Upper lobe of left lung (tissue), 6 donors: ENCODE results near the gene DNAH17. TPM values are rescaled to one million over a fixed set of nuclear protein-coding genes. Genes with fewer than 3 reads are reported as not detected.

ENCODE experiments used
- ATAC-seq, 2 donors: fragments of 200-7000 bp; cut with Tn5 transposase; one replicate each; pipeline ENCODE4 v1.9.1; 2022; ENCODE audit warnings: mild to moderate bottlenecking in 2 of 2, moderate library complexity in 2 of 2; ENCODE audit not compliant: low FRiP score in 2 of 2
- DNase-seq, 2 donors: peaks; one replicate each; pipeline ENCODE4 v3.0.0-alpha.2; 2019 to 2020
- H3K27ac ChIP-seq, 4 donors: fragments of 200-600 bp; sonication (generic); one replicate each; pipeline ENCODE4 v1.5.1; 2016 to 2019
- H3K27me3 ChIP-seq, 4 donors: fragments of 200-600 bp; sonication (generic); one replicate each; pipeline ENCODE4 v1.5.1; 2017 to 2019
- H3K36me3 ChIP-seq, 4 donors: fragments of 200-600 bp; sonication (generic); one replicate each; pipeline ENCODE4 v1.5.1; 2016 to 2019
- H3K4me1 ChIP-seq, 4 donors: fragments of 200-600 bp; sonication (generic); one replicate each; pipeline ENCODE4 v1.5.1; 2018 to 2019
- H3K4me3 ChIP-seq, 4 donors: fragments of 200-600 bp; sonication (generic); one replicate each; pipeline ENCODE4 v1.5.1; 2017 to 2019; ENCODE audit warnings: mild to moderate bottlenecking in 2 of 4, moderate library complexity in 1 of 4
- H3K9me3 ChIP-seq, 4 donors: fragments of 200-600 bp; sonication (generic); one replicate each; pipeline ENCODE4 v1.5.1; 2018 to 2019
- CTCF ChIP-seq, 6 experiments: fragments of 450-650 bp in 4 of 6; fragments of 200-600 bp in 2 of 6; sonication (generic) in 2 of 6; IDR thresholded peaks; one replicate each; pipeline ENCODE4 v1.5.1; 2016 to 2019; ENCODE audit warnings: antibody characterized with exemption in 6 of 6
- EP300 ChIP-seq, 4 donors: sonication (generic); formaldehyde crosslinking; IDR thresholded peaks; one replicate each; pipeline ENCODE4 v1.5.1; 2017; ENCODE audit warnings: antibody characterized with exemption in 4 of 4, control low read depth in 2 of 4
- POLR2A ChIP-seq, 4 donors: fragments of 450-650 bp; IDR thresholded peaks; one replicate each; pipeline ENCODE4 v1.5.1; 2016 to 2017; ENCODE audit warnings: antibody characterized with exemption in 4 of 4, mild to moderate bottlenecking in 2 of 4
- POLR2AphosphoS5 ChIP-seq, 2 donors: sonication (generic); formaldehyde crosslinking; IDR thresholded peaks; one replicate each; pipeline ENCODE4 v1.5.1; 2017; ENCODE audit warnings: antibody characterized with exemption in 2 of 2
- WGBS, 2 donors: methylation state at CpG; one replicate each; pipeline ENCODE4 v1.1.5; 2017 to 2018; 5-methylcytosine and 5-hydroxymethylcytosine counted together
- total RNA-seq, 6 donors: library from RNA; depleted of rRNA in 4 of 6; stranded (reverse); fragments of >200 nt in 4 of 6; gene quantifications; one replicate each; pipeline versions ENCODE4 v1.1.0 to v1.2.1, GENCODE V29; 2016 to 2021
- donor health status: DM: no; HTN: no; CAD: no; lungs with moderate emphysema.
- donor health status: DM: no; HTN: yes; CAD: no; lungs with severe emphysema.

The DNAH17 gene
- total RNA-seq, 6 donors from 2014 or later: 2.0 to 21.0 (median 3.7) TPM

- no peak for TF ChIP-seq POLR2AphosphoS5 (IDR thresholded peaks at IDR 0.05)
- TF ChIP-seq POLR2A (IDR thresholded peaks at IDR 0.05): no peak
- no peak for TF ChIP-seq CTCF (IDR thresholded peaks at IDR 0.05)
- TF ChIP-seq EP300 (IDR thresholded peaks at IDR 0.05): no peak
- Histone ChIP-seq H3K27ac (no peak overlapping the region), H3K4me1 (peaks cover 0 to 4% (median 3%) of the 10 kb centered on the region in 4 donors), H3K36me3 (no peaks in the 10 kb centered on the region), H3K9me3 (no peaks in the 10 kb centered on the region), H3K27me3 (no peaks in the 10 kb centered on the region), H3K4me3 (no peak overlapping the region)
- ATAC-seq: no peak
- 96% methylated on average over 4 to 7 of the region's 7 CpGs for WGBS, 2 donors
- DNase-seq: no peak
These were observed 130.4 kb downstream of the DNAH17 start for GRCh38 chr17:78446833-78447232.

- H3K36me3 ChIP-seq: no peaks in the 10 kb centered on the region
- no peaks in the 10 kb centered on the region for H3K9me3 ChIP-seq
- H3K4me3 ChIP-seq: no peak overlapping the region
- DNase-seq (no peak), ATAC-seq (no peak)
- H3K4me1 ChIP-seq: peaks cover 0 to 4% (median 3%) of the 10 kb centered on the region in 4 donors
- H3K27ac ChIP-seq: no peak overlapping the region
- H3K27me3 ChIP-seq: no peaks in the 10 kb centered on the region
- TF ChIP-seq CTCF (IDR thresholded peaks at IDR 0.05) (no peak), EP300 (IDR thresholded peaks at IDR 0.05) (no peak), POLR2AphosphoS5 (IDR thresholded peaks at IDR 0.05) (no peak), POLR2A (IDR thresholded peaks at IDR 0.05) (no peak)
- 87% methylated on average over 5 to 20 of the region's 20 CpGs for WGBS, 2 donors
These were observed 132.8 kb downstream of the DNAH17 start for GRCh38 chr17:78444392-78444791.

GRCh38 chr17:78442648-78443218, 134.5 kb downstream of the DNAH17 start:
- peaks cover 0 to 4% (median 3%) of the 10 kb centered on the region in 4 donors for H3K4me1 ChIP-seq
- TF ChIP-seq POLR2A (IDR thresholded peaks at IDR 0.05) (peak in 1 of 4 donors; percentile 44), CTCF (IDR thresholded peaks at IDR 0.05) (no peak), POLR2AphosphoS5 (IDR thresholded peaks at IDR 0.05) (peak; percentile 83 to 98), EP300 (IDR thresholded peaks at IDR 0.05) (peak; percentile 79 to 98 (median 93))
- H3K36me3 ChIP-seq: no peaks in the 10 kb centered on the region
- no peaks in the 10 kb centered on the region for H3K9me3 ChIP-seq
- H3K27ac ChIP-seq: peak overlapping the region in 3 of 4 donors; percentile 50 to 73 (median 55)
- DNase-seq: peak in 1 of 2 donors; percentile 88
- H3K4me3 ChIP-seq: no peak overlapping the region
- no peaks in the 10 kb centered on the region for H3K27me3 ChIP-seq
- peak; percentile 82 to 91 for ATAC-seq
- WGBS, 2 donors: 47 to 72% methylated on average over 7 to 15 of the region's 19 CpGs

- no peaks in the 10 kb centered on the region for H3K27me3 ChIP-seq
- no peaks in the 10 kb centered on the region for H3K9me3 ChIP-seq
- TF ChIP-seq CTCF (IDR thresholded peaks at IDR 0.05): no peak
- TF ChIP-seq EP300 (IDR thresholded peaks at IDR 0.05): no peak
- no peak for TF ChIP-seq POLR2A (IDR thresholded peaks at IDR 0.05)
- TF ChIP-seq POLR2AphosphoS5 (IDR thresholded peaks at IDR 0.05): no peak
- peaks cover 0 to 4% (median 3%) of the 10 kb centered on the region in 4 donors for H3K4me1 ChIP-seq
- no peak for DNase-seq
- WGBS, 2 donors: 39 to 76% methylated on average over 10 to 12 of the region's 12 CpGs
- H3K4me3 ChIP-seq: no peak overlapping the region
- H3K36me3 ChIP-seq: no peaks in the 10 kb centered on the region
- ATAC-seq: no peak
- H3K27ac ChIP-seq: no peak overlapping the region
These were observed 135.8 kb downstream of the DNAH17 start for GRCh38 chr17:78441271-78441971.
